ENCODE results near the gene BMPER. TPM values are rescaled to one million over a fixed set of nuclear protein-coding genes. Genes with fewer than 3 reads are reported as not detected.
A peak's percentile ranks its signal among the peaks of the same experiment; 100 is the strongest.

BMPER gene
- total RNA-seq, 3 donors from 2014 or later (not counting 1 experiment from before 2014, with no cell fraction given) = 0.32 to 0.64 (median 0.50) TPM

DNA sequence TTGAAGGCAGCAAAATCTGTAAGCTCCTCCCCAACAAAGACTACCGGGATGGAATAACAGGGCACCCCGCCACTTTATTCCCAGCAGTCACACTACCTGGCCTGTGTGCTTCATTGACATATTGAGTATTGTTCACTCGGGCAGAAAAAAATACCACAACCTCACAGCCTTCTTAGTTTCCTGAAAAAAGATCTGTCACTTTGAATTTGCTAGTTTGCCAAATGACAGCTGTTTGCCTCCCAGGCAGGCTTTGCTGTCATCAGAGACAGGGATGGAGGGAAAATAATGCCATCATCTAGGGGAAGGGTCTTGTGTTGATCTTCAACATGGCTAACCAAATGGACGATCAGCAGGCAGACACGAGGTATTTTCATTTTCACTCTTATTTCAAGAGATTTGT, 26.9 kb downstream of the BMPER start:
- Histone ChIP-seq H3K36me3 (ENCODE audit: control insufficient read depth, insufficient read depth, low read length) (no peaks in the 10 kb centered on the region), H3K27me3 (ENCODE audit: control insufficient read depth, insufficient read depth, low read length) (no peaks in the 10 kb centered on the region), H3K9me3 (ENCODE audit: control insufficient read depth, insufficient read depth, low read length) (no peaks in the 10 kb centered on the region), H3K4me3 (ENCODE audit: low read length) (no peak overlapping the region), H3K4me1 (ENCODE audit: control insufficient read depth, insufficient read depth, low read length) (peaks cover 5% of the 10 kb centered on the region), H3K27ac (ENCODE audit: low read length) (no peak overlapping the region)
- H3K27ac Mint-ChIP-seq = no peak overlapping the region
- 81% methylated on average over 3 of the region's 5 CpGs for WGBS (ENCODE audit: insufficient coverage)
- ATAC-seq (no peak), DNase-seq (peak in 1 of 2 donors; percentile 3)
- TF ChIP-seq, protein P1, sequence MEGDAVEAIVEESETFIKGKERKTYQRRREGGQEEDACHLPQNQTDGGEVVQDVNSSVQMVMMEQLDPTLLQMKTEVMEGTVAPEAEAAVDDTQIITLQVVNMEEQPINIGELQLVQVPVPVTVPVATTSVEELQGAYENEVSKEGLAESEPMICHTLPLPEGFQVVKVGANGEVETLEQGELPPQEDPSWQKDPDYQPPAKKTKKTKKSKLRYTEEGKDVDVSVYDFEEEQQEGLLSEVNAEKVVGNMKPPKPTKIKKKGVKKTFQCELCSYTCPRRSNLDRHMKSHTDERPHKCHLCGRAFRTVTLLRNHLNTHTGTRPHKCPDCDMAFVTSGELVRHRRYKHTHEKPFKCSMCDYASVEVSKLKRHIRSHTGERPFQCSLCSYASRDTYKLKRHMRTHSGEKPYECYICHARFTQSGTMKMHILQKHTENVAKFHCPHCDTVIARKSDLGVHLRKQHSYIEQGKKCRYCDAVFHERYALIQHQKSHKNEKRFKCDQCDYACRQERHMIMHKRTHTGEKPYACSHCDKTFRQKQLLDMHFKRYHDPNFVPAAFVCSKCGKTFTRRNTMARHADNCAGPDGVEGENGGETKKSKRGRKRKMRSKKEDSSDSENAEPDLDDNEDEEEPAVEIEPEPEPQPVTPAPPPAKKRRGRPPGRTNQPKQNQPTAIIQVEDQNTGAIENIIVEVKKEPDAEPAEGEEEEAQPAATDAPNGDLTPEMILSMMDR (IDR thresholded peaks at IDR 0.05) = no peak
- peaks cover 7 to 9% of the 10 kb centered on the region in 2 donors for H3K27me3 Mint-ChIP-seq (ENCODE audit: low read depth in 2 of 2)
- intact Hi-C loops (cut with micrococcal nuclease) = loop anchor here (2.0 to 10.0 kb wide), 2 partner anchors 507 to 689 kb away; no protein-coding TSS in a partner anchor
- no peak overlapping the region for H3K4me3 Mint-ChIP-seq
- H3K36me3 Mint-ChIP-seq = no peaks in the 10 kb centered on the region
- no peaks in the 10 kb centered on the region for H3K9me3 Mint-ChIP-seq
- no peaks in the 10 kb centered on the region for H3K4me1 Mint-ChIP-seq

DNA sequence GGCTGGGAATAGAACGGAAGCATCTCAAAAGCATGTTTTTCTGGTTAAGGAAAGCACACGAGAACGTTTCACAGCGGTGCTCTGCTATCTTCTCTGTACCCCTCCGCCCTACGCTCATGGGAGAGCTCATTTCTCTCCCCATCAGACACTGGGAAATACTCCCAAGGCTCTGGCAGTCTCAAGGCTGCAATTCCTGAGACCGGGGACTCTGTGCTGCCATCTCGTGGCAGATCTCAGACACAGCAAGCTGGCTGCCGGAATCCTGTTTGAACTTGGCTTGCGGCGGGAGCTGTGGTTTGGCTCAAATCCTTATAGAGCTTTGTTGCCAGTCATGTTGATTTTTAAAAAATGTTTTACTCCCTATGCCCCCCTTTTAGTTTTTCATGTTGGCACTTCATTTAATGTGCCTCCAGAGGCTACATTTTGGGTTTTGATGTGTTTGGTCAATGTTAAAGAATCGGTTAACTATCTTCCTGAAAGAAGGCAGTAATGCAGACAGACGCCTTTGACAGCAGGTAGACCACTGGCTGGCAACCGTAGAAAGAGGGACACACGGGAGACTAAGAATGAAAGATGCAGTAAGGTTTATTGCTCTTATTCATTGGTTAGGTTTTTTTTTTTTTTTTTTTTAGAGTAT, 27.6 kb downstream of the BMPER start:
- Histone ChIP-seq H3K9me3 (ENCODE audit: control insufficient read depth, insufficient read depth, low read length) (no peaks in the 10 kb centered on the region), H3K36me3 (ENCODE audit: control insufficient read depth, insufficient read depth, low read length) (no peaks in the 10 kb centered on the region), H3K4me3 (ENCODE audit: low read length) (no peak overlapping the region), H3K4me1 (ENCODE audit: control insufficient read depth, insufficient read depth, low read length) (peaks cover 5% of the 10 kb centered on the region), H3K27me3 (ENCODE audit: control insufficient read depth, insufficient read depth, low read length) (no peaks in the 10 kb centered on the region), H3K27ac (ENCODE audit: low read length) (no peak overlapping the region)
- no peaks in the 10 kb centered on the region for H3K36me3 Mint-ChIP-seq
- peaks cover 7 to 9% of the 10 kb centered on the region in 2 donors for H3K27me3 Mint-ChIP-seq (ENCODE audit: low read depth in 2 of 2)
- WGBS (ENCODE audit: insufficient coverage) = 15% methylated on average over 15 of the region's 15 CpGs
- H3K9me3 Mint-ChIP-seq = no peaks in the 10 kb centered on the region
- DNase-seq (peak; percentile 50 to 76), ATAC-seq (peak; percentile 49 to 83 (median 74))
- no peak overlapping the region for H3K27ac Mint-ChIP-seq
- H3K4me3 Mint-ChIP-seq = no peak overlapping the region
- intact Hi-C loops (cut with micrococcal nuclease) = loop anchor here (1.0 to 10.0 kb wide), 4 partner anchors 474 to 748 kb away; no protein-coding TSS in a partner anchor
- H3K4me1 Mint-ChIP-seq = no peaks in the 10 kb centered on the region
- TF ChIP-seq, protein P1 (IDR thresholded peaks at IDR 0.05) = peak; percentile 85

DNA sequence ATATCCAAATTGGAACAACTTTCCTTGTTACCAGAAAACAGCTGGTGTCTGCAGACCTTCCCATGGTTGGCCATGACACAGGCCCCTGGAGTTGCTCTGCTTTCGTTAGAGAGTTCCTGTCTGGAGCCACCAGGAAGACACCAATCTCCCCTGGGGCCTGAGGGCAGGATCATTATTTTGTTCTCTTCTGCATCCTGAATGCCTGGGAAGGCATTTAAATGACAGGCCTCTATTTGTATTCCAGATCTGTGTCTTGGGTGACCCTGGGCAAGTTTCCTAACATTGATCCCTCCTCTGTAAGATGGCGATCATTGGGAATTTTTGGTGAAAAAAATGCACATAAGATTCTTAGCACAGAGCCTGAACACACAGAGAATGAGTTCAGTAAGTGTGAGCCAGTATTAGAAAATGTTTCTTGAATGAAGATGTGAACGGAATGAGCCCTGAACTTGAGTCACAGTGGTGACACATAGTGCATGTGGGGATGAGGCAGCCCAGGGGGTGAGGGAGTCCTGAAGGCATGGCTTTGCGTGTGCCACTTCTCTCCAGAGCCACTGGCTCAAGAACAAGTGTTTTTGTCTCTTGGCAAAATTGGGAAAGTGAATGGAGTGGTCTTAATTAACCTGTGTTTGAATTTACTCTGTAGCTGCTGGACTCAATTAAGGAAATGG, 28.4 kb downstream of the BMPER start:
- WGBS (ENCODE audit: insufficient coverage) = 69% methylated on average over 4 of the region's 4 CpGs
- Histone ChIP-seq H3K27ac (ENCODE audit: low read length) (no peak overlapping the region), H3K4me3 (ENCODE audit: low read length) (no peak overlapping the region), H3K27me3 (ENCODE audit: control insufficient read depth, insufficient read depth, low read length) (no peaks in the 10 kb centered on the region), H3K4me1 (ENCODE audit: control insufficient read depth, insufficient read depth, low read length) (peaks cover 5% of the 10 kb centered on the region), H3K9me3 (ENCODE audit: control insufficient read depth, insufficient read depth, low read length) (no peaks in the 10 kb centered on the region), H3K36me3 (ENCODE audit: control insufficient read depth, insufficient read depth, low read length) (no peaks in the 10 kb centered on the region)
- Mint-ChIP-seq H3K9me3 (no peaks in the 10 kb centered on the region), H3K27me3 (ENCODE audit: low read depth in 2 of 2) (peaks cover 7 to 9% of the 10 kb centered on the region in 2 donors), H3K27ac (no peak overlapping the region), H3K4me3 (no peak overlapping the region), H3K4me1 (no peaks in the 10 kb centered on the region), H3K36me3 (no peaks in the 10 kb centered on the region)
- intact Hi-C loops (cut with micrococcal nuclease) = loop anchor here (1.0 to 10.0 kb wide), 4 partner anchors 474 to 748 kb away; no protein-coding TSS in a partner anchor
- ATAC-seq (no peak), DNase-seq (no peak)
- TF ChIP-seq, protein P1 (IDR thresholded peaks at IDR 0.05) = no peak
